Skeletal muscle tissue (tissue), 4 donors: ENCODE measurements around the gene FOXJ3. TPM values are rescaled to one million over a fixed set of nuclear protein-coding genes. Genes with fewer than 3 reads are reported as not detected.

ENCODE experiments used
- H3K27ac ChIP-seq: one replicate; pipeline ENCODE4 v1.7.0; 2013; ENCODE audit warnings: mild to moderate bottlenecking, low read depth, low read length, inconsistent platforms
- H3K27me3 ChIP-seq, 3 donors: one replicate each; pipeline ENCODE4 v1.7.0; 2013; ENCODE audit warnings: low read length in 3 of 3; ENCODE audit not compliant: control insufficient read depth in 3 of 3, insufficient read depth in 3 of 3
- H3K36me3 ChIP-seq, 3 donors: one replicate each; pipeline ENCODE4 v1.7.0; 2013; ENCODE audit warnings: low read length in 3 of 3; ENCODE audit not compliant: control insufficient read depth in 3 of 3, insufficient read depth in 3 of 3
- H3K4me1 ChIP-seq, 3 donors: one replicate each; pipeline ENCODE4 v1.7.0; 2013; ENCODE audit warnings: low read length in 3 of 3, mild to moderate bottlenecking in 3 of 3; ENCODE audit not compliant: control insufficient read depth in 3 of 3, insufficient read depth in 3 of 3
- H3K4me3 ChIP-seq, 3 donors: one replicate each; pipeline ENCODE4 v1.7.0; 2013; ENCODE audit warnings: low read length in 3 of 3
- H3K9ac ChIP-seq, 3 donors: one replicate each; pipeline ENCODE4 v1.7.0; 2013; ENCODE audit warnings: low read length in 3 of 3, mild to moderate bottlenecking in 3 of 3, moderate library complexity in 2 of 3, low read depth in 1 of 3
- H3K9me3 ChIP-seq, 3 donors: one replicate each; pipeline ENCODE4 v1.7.0; 2013; ENCODE audit warnings: low read length in 3 of 3; ENCODE audit not compliant: control insufficient read depth in 3 of 3
- total RNA-seq: library from RNA; depleted of rRNA; stranded (reverse); fragments of >200 nt; gene quantifications from one replicate; pipeline ENCODE4 v1.2.3, GENCODE V29; 2014
- donor health status: Osteomylitis.

The FOXJ3 gene
- total RNA-seq, 1 donor from 2014 or later = 65.2 TPM

DNA sequence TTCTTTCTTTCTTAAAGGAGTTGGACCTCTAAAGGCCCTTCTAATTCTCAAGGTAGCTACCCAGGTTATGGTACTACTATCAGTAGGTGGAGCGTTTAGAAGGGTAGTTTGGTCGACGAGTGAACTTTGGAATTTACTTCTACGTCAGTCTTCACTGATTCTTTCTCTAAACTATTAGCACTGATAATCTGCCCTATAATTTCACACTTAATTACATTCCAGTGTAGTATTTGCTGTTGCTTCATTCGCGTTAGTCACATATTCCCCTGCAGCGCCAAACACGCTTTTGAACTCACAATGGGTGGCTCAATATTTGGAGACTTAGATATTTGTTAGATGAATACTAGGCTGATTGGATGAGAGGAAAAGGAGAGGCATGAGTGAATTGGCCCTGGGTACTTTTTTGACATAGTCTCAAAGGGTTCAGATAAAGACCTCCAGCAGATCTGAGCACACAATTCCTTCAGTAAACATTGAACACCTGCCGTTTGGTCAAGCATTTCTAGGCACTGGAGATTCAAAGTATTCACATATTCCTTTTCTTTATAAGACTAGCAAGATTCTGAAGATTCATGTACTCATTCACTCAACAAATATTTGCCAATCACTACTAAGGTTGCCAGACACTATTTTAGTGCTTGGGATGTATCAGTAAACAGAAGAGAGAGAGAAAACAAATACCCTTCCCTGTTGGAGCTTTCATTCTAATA is 929 bp upstream of the FOXJ3 start:
- H3K27me3 ChIP-seq = no peaks in the 10 kb centered on the region
- H3K4me1 ChIP-seq = peaks cover 18 to 32% (median 23%) of the 10 kb centered on the region in 3 donors
- peak overlapping the region; percentile 90 to 99 (median 94) for H3K4me3 ChIP-seq
- H3K9ac ChIP-seq = peak overlapping the region; percentile 94 to 95 (median 95)
- peak overlapping the region; percentile 95 for H3K27ac ChIP-seq
- H3K36me3 ChIP-seq = no peaks in the 10 kb centered on the region
- H3K9me3 ChIP-seq = no peaks in the 10 kb centered on the region

- Histone ChIP-seq H3K27me3 (no peaks in the 10 kb centered on the region), H3K36me3 (no peaks in the 10 kb centered on the region), H3K4me1 (peaks cover 18 to 32% (median 23%) of the 10 kb centered on the region in 3 donors)
Measured at GRCh38 chr1:42334240-42335049, 590 bp downstream of the FOXJ3 start.

GRCh38 chr1:42333662-42334239 is 1.3 kb downstream of the FOXJ3 start:
- Histone ChIP-seq H3K36me3 (no peaks in the 10 kb centered on the region), H3K27me3 (no peaks in the 10 kb centered on the region), H3K9me3 (no peaks in the 10 kb centered on the region), H3K4me3 (peak overlapping the region; percentile 90 to 99 (median 94)), H3K4me1 (peaks cover 18 to 36% (median 23%) of the 10 kb centered on the region in 3 donors), H3K9ac (peak overlapping the region; percentile 91 to 95 (median 94)), H3K27ac (peak overlapping the region; percentile 95)

More at GRCh38 chr1:42334240-42335049, 590 bp downstream of the FOXJ3 start:
- peak overlapping the region; percentile 91 to 95 (median 94) for H3K9ac ChIP-seq
- peak overlapping the region; percentile 90 to 99 (median 94) for H3K4me3 ChIP-seq
- H3K27ac ChIP-seq = peak overlapping the region; percentile 95
- H3K9me3 ChIP-seq = no peaks in the 10 kb centered on the region

GRCh38 chr1:42332877-42333276 is 2.2 kb downstream of the FOXJ3 start:
- H3K4me1 ChIP-seq = peaks cover 18 to 36% (median 23%) of the 10 kb centered on the region in 3 donors

DNA sequence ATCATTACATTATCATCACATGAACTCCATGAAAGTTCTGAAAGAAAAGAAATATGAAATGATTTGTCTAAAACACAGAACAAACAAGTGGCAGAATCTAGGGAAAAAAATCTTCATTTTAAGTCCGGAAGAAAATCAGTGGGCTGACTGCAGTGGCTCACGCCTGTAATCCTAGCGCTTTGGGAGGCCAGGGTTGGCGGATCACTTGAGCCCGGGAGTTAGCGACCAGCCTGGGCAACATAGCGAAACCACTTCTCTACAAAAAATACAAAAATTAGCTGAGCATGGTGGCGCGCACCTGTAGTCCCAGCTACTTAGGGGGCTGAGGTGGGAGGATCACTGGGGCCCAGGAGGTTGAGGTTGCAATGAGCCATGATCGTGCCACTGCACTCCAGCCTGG is 4.8 kb downstream of the FOXJ3 start:
- no peaks in the 10 kb centered on the region for H3K27me3 ChIP-seq
- no peak overlapping the region for H3K27ac ChIP-seq
- H3K4me1 ChIP-seq = peaks cover 12 to 32% (median 22%) of the 10 kb centered on the region in 3 donors
- no peaks in the 10 kb centered on the region for H3K36me3 ChIP-seq
- H3K9me3 ChIP-seq = no peaks in the 10 kb centered on the region
- no peak overlapping the region for H3K9ac ChIP-seq
- no peak overlapping the region for H3K4me3 ChIP-seq

More at GRCh38 chr1:42332877-42333276, 2.2 kb downstream of the FOXJ3 start:
- H3K27ac ChIP-seq = no peak overlapping the region
- H3K4me3 ChIP-seq = no peak overlapping the region
- no peaks in the 10 kb centered on the region for H3K9me3 ChIP-seq
- H3K9ac ChIP-seq = peak overlapping the region in 1 of 3 donors; percentile 91
- no peaks in the 10 kb centered on the region for H3K36me3 ChIP-seq
- H3K27me3 ChIP-seq = no peaks in the 10 kb centered on the region

DNA sequence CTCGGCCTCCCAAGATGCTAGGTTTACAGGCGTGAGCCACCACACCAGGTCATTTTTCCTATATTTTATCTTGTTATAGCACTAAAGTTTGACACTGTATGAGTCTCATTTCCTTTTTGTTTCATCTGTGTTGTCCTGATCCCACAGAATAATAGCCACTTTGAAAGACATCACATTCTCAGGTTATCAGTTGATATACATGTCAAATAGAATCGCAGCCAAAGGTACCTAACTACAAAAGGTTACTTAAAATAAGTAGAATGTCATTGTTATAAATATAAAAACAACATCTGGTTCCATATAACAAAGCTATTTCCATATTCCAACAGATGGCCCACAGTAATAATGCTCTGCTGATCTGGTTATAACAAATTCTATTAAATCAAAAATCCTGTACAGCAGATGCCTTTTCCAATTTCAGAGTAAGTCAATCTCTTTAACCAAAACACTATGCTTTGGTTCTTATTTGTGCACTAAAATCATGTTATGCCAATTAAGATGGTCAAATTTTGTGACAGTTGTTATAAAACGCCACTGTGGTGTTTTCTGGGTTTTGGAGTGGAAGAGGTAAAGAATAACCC is 6.0 kb downstream of the FOXJ3 start:
- no peak overlapping the region for H3K9ac ChIP-seq
- no peaks in the 10 kb centered on the region for H3K9me3 ChIP-seq
- peaks cover 13 to 38% (median 25%) of the 10 kb centered on the region in 3 donors for H3K4me1 ChIP-seq
- H3K4me3 ChIP-seq = no peak overlapping the region
- H3K27me3 ChIP-seq = no peaks in the 10 kb centered on the region
- H3K27ac ChIP-seq = no peak overlapping the region
- no peaks in the 10 kb centered on the region for H3K36me3 ChIP-seq

DNA sequence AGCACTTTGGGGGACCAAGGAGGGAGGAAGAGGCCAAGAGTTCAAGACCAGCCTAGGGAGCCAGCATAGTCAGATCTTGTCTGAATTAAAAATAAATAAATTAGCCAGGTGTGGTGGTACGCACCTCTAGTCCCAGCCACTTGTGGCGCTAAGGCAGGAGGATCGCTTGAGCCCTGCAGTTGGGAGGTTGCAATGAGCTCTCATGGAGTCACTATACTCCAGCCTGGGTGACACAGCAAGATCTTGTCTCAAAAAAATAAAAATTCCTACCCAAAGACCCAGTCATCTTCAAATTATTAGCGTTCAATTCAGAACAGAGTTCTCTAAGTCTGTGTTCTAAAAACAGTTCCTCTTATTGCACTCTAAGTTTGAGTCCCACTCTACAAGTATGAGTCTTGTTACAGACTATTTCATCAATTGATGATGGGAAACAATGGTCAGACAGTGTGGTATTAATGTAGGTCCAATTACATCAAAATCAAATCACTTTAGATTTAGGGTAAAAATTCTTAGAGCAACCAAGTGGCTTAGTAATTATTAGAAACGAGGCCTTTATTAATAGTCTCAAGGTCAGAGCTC is 6.9 kb downstream of the FOXJ3 start:
- peaks cover 8 to 34% (median 20%) of the 10 kb centered on the region in 3 donors for H3K4me1 ChIP-seq
- H3K27me3 ChIP-seq = no peaks in the 10 kb centered on the region

GRCh38 chr1:42325014-42325402 is 10.0 kb downstream of the FOXJ3 start:
- Histone ChIP-seq H3K4me1 (peaks cover 21 to 42% (median 27%) of the 10 kb centered on the region in 3 donors), H3K9me3 (no peaks in the 10 kb centered on the region), H3K4me3 (no peak overlapping the region), H3K36me3 (no peaks in the 10 kb centered on the region), H3K27me3 (no peaks in the 10 kb centered on the region), H3K9ac (no peak overlapping the region), H3K27ac (no peak overlapping the region)

More for the DNA sequence above, 6.9 kb downstream of the FOXJ3 start:
- Histone ChIP-seq H3K9ac (no peak overlapping the region), H3K36me3 (no peaks in the 10 kb centered on the region), H3K27ac (no peak overlapping the region), H3K9me3 (no peaks in the 10 kb centered on the region), H3K4me3 (no peak overlapping the region)

DNA sequence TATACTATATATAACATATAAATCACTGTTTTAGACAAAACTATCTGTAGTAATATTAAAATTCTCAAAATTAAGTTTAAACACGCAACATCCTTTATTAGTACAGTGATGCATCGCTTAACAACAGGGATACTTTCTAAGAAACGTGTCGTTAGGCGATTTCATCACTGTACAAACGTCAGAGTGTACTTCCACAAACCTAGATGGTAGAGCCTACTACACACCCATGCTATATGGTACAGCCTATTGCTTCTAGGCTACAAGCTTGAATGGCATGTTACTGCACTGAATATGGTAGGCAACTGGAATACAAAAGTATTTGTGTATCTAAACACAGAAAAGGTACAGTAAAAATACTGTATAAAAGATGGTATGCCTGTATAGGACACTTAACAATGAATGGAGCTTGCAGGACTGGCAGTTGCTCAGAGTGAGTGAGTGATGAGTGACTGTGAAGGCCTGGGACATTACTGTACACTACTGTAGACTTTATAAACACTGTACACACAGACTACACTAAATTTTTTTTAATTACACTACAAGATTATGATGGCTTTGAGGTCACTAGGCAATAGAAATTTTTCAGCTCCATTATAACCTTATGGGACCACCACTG is 10.5 kb downstream of the FOXJ3 start:
- Histone ChIP-seq H3K27ac (no peak overlapping the region), H3K27me3 (no peaks in the 10 kb centered on the region), H3K9ac (no peak overlapping the region), H3K36me3 (no peaks in the 10 kb centered on the region), H3K4me3 (no peak overlapping the region), H3K9me3 (no peaks in the 10 kb centered on the region), H3K4me1 (peaks cover 26 to 44% (median 30%) of the 10 kb centered on the region in 3 donors)
